Endodermal cell (in vitro differentiated cells): ENCODE measurements around the gene GATB. TPM values are rescaled to one million over a fixed set of nuclear protein-coding genes. Genes with fewer than 3 reads are reported as not detected.

Source experiments
- DNase-seq: peaks from one replicate; pipeline ENCODE4 v3.0.0-alpha.2; 2017
- H3K27ac ChIP-seq: 2 replicates; pipeline ENCODE4 v1.5.1; 2013; ENCODE audit warnings: mild to moderate bottlenecking, low read depth, low read length, moderate library complexity
- H3K27me3 ChIP-seq: 2 replicates; pipeline ENCODE4 v1.6.1; 2013; ENCODE audit warnings: mild to moderate bottlenecking, low read length, moderate library complexity; ENCODE audit not compliant: insufficient read depth, control insufficient read depth, poor library complexity, severe bottlenecking
- H3K36me3 ChIP-seq: 2 replicates; pipeline ENCODE4 v1.7.0; 2013; ENCODE audit warnings: mild to moderate bottlenecking, low read length, moderate library complexity; ENCODE audit not compliant: control insufficient read depth, insufficient read depth
- H3K4me1 ChIP-seq: one replicate; pipeline ENCODE4 v1.7.0; 2013; ENCODE audit warnings: low read length; ENCODE audit not compliant: control insufficient read depth, insufficient read depth
- H3K4me3 ChIP-seq: 2 replicates; pipeline ENCODE4 v1.5.1; 2013; ENCODE audit warnings: mild to moderate bottlenecking, low read length, moderate library complexity
- H3K9ac ChIP-seq: 2 replicates; pipeline ENCODE4 v1.6.1; 2013; ENCODE audit warnings: mild to moderate bottlenecking, low read length, moderate library complexity; ENCODE audit not compliant: poor library complexity, severe bottlenecking; ENCODE audit errors: extremely low read depth
- H3K9me3 ChIP-seq: 2 replicates; pipeline ENCODE4 v1.6.1; 2013; ENCODE audit warnings: mild to moderate bottlenecking, low read length, moderate library complexity; ENCODE audit not compliant: control insufficient read depth
- H3K27ac Mint-ChIP-seq: 2 replicates; pipeline ENCODE4 v1.8.0; 2020; ENCODE audit warnings: mixed read lengths
- H3K27me3 Mint-ChIP-seq: 2 replicates; pipeline ENCODE4 v1.8.0; 2021; ENCODE audit warnings: mild to moderate bottlenecking, mixed read lengths; ENCODE audit not compliant: insufficient read depth
- H3K36me3 Mint-ChIP-seq: 2 replicates; pipeline ENCODE4 v1.8.0; 2020; ENCODE audit warnings: low read depth, mixed read lengths
- H3K4me1 Mint-ChIP-seq: 2 replicates; pipeline ENCODE4 v1.8.0; 2020; ENCODE audit warnings: mixed read lengths
- H3K4me3 Mint-ChIP-seq: 2 replicates; pipeline ENCODE4 v1.8.0; 2020; ENCODE audit warnings: mild to moderate bottlenecking, moderate library complexity, mixed read lengths
- H3K9me3 Mint-ChIP-seq: 2 replicates; pipeline ENCODE4 v1.8.0; 2020; ENCODE audit warnings: mild to moderate bottlenecking, mixed read lengths
- WGBS, 2 experiments: methylation state at CpG; one replicate each; pipeline versions ENCODE4 v1.1.5 to v1.1.7; 2013; ENCODE audit warnings: missing lambda C conversion rate in 2 of 2, mixed read lengths in 1 of 2; ENCODE audit not compliant: insufficient coverage in 1 of 2, insufficient read length in 1 of 2; 5-methylcytosine and 5-hydroxymethylcytosine counted together
- total RNA-seq, 2 donors: library from RNA; stranded (reverse); fragmentation: NEBNext Ultra II Directional in 1 of 2; extraction: Animal tissue kit (Norgen Biotek cat#: 25700) in 1 of 2; gene quantifications; 2 replicates in 1 of 2; 3 replicates in 1 of 2; pipeline ENCODE4 v1.2.1, GENCODE V29; 2021
- TF ChIP-seq, protein P1 (sequence below): fragments of 200-600 bp; sonication (generic); conservative IDR thresholded peaks from 2 replicates; pipeline ENCODE4 v1.5.0; 2021; ENCODE audit warnings: antibody characterized with exemption, mild to moderate bottlenecking

The GATB gene
- total RNA-seq, 2 donors from 2014 or later: 18.3 to 20.5 TPM

DNA sequence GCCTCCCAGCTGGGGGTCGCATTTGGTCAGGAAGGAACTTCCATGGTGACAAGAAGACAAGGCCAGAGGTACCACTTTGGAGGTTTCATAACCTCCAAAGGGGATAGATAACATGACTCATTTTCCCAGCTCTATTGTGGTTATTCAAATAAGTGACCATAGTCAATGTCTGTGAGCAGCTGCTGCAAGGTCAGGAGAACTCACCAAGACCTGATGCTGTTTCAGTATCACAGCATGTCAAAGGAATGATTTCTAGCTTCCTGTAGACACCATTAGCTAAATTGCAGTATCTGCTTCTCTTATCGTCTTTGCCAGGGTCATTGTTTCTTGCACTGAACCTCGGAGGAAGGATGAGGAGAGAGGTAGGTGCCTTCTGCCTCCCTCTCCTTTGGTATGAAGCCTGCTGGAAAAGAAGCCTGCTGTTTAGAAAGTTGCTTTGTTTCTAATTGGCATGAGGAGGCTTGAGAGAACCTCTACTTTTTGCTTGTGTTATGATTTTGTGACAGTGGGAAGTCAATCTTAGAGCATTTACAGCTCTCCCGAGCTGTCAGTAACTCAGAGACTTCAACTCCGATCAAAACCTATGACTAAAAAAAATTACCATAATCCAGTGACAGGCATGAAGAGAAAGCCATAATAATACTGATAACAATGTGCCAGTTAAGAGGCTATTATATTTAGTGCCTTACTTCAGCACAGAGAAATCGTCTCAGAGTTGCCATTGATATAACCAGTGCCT is 38.0 kb upstream of the GATB start:
- Mint-ChIP-seq H3K4me1 (peaks cover 16% of the 10 kb centered on the region), H3K9me3 (no peaks in the 10 kb centered on the region), H3K27ac (no peak overlapping the region), H3K4me3 (no peak overlapping the region), H3K27me3 (peaks cover 25% of the 10 kb centered on the region), H3K36me3 (no peaks in the 10 kb centered on the region)
- Histone ChIP-seq H3K36me3 (no peaks in the 10 kb centered on the region), H3K27me3 (peaks cover 10% of the 10 kb centered on the region), H3K4me3 (no peak overlapping the region), H3K27ac (no peak overlapping the region), H3K9ac (no peak overlapping the region), H3K9me3 (no peaks in the 10 kb centered on the region), H3K4me1 (no peaks in the 10 kb centered on the region)
- WGBS, 2 experiments: 89 to 90% methylated on average over 2 to 6 of the region's 6 CpGs
- DNase-seq: no peak
- TF ChIP-seq, protein P1, sequence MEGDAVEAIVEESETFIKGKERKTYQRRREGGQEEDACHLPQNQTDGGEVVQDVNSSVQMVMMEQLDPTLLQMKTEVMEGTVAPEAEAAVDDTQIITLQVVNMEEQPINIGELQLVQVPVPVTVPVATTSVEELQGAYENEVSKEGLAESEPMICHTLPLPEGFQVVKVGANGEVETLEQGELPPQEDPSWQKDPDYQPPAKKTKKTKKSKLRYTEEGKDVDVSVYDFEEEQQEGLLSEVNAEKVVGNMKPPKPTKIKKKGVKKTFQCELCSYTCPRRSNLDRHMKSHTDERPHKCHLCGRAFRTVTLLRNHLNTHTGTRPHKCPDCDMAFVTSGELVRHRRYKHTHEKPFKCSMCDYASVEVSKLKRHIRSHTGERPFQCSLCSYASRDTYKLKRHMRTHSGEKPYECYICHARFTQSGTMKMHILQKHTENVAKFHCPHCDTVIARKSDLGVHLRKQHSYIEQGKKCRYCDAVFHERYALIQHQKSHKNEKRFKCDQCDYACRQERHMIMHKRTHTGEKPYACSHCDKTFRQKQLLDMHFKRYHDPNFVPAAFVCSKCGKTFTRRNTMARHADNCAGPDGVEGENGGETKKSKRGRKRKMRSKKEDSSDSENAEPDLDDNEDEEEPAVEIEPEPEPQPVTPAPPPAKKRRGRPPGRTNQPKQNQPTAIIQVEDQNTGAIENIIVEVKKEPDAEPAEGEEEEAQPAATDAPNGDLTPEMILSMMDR: no peak

- DNase-seq: no peak
- Histone ChIP-seq H3K9me3 (no peaks in the 10 kb centered on the region), H3K27me3 (peaks cover 10% of the 10 kb centered on the region), H3K9ac (no peak overlapping the region), H3K4me3 (no peak overlapping the region), H3K36me3 (no peaks in the 10 kb centered on the region), H3K4me1 (no peaks in the 10 kb centered on the region), H3K27ac (no peak overlapping the region)
- TF ChIP-seq, protein P1: no peak
- no peaks in the 10 kb centered on the region for H3K36me3 Mint-ChIP-seq
- no peak overlapping the region for H3K27ac Mint-ChIP-seq
- no peaks in the 10 kb centered on the region for H3K9me3 Mint-ChIP-seq
- H3K4me1 Mint-ChIP-seq: peaks cover 16% of the 10 kb centered on the region
- no peak overlapping the region for H3K4me3 Mint-ChIP-seq
- H3K27me3 Mint-ChIP-seq: peaks cover 25% of the 10 kb centered on the region
These were observed 37.0 kb upstream of the GATB start for GRCh38 chr4:151797853-151798252.

- DNase-seq: no peak
- Mint-ChIP-seq H3K27me3 (peaks cover 25% of the 10 kb centered on the region), H3K27ac (no peak overlapping the region), H3K4me1 (peaks cover 16% of the 10 kb centered on the region), H3K36me3 (no peaks in the 10 kb centered on the region), H3K4me3 (no peak overlapping the region), H3K9me3 (no peaks in the 10 kb centered on the region)
- TF ChIP-seq, protein P1: no peak
- no peaks in the 10 kb centered on the region for H3K4me1 ChIP-seq
- H3K27ac ChIP-seq: no peak overlapping the region
- peaks cover 10% of the 10 kb centered on the region for H3K27me3 ChIP-seq
- H3K36me3 ChIP-seq: no peaks in the 10 kb centered on the region
- no peak overlapping the region for H3K9ac ChIP-seq
- no peak overlapping the region for H3K4me3 ChIP-seq
- H3K9me3 ChIP-seq: no peaks in the 10 kb centered on the region
- WGBS, 2 experiments: 93 to 100% methylated on average over 3 of the region's 3 CpGs
These were observed 36.3 kb upstream of the GATB start for GRCh38 chr4:151797131-151797530.
